Uterus (tissue), 4 donors: ENCODE data around the gene PLPP4. TPM values are rescaled to one million over a fixed set of nuclear protein-coding genes. Genes with fewer than 3 reads are reported as not detected.

Experiments used
- DNase-seq, 2 donors: peaks; one replicate each; pipeline ENCODE4 v3.0.0-alpha.2; 2019 to 2020
- H3K27ac ChIP-seq, 2 donors: fragments of 200-600 bp; sonication (generic); 1 replicate in 1 of 2; 2 replicates in 1 of 2; pipeline ENCODE4 v1.5.1; 2016 to 2018
- H3K27me3 ChIP-seq, 2 donors: fragments of 200-600 bp; sonication (generic); one replicate each; pipeline ENCODE4 v1.5.1; 2018 to 2019; ENCODE audit warnings: control low read depth in 1 of 2
- H3K36me3 ChIP-seq, 2 donors: fragments of 200-600 bp; sonication (generic); one replicate each; pipeline ENCODE4 v1.5.1; 2019; ENCODE audit warnings: control low read depth in 1 of 2
- H3K4me1 ChIP-seq, 2 donors: fragments of 200-600 bp; sonication (generic); one replicate each; pipeline ENCODE4 v1.5.1; 2018 to 2019; ENCODE audit warnings: control low read depth in 1 of 2
- H3K4me3 ChIP-seq, 2 donors: fragments of 200-600 bp; sonication (generic); 1 replicate in 1 of 2; 2 replicates in 1 of 2; pipeline ENCODE4 v1.5.1; 2018 to 2019; ENCODE audit warnings: mild to moderate bottlenecking in 1 of 2
- H3K9me3 ChIP-seq, 2 donors: fragments of 200-600 bp; sonication (generic); one replicate each; pipeline ENCODE4 v1.5.1; 2019; ENCODE audit warnings: control low read depth in 1 of 2
- CTCF ChIP-seq, 4 experiments: fragments of 200-600 bp in 2 of 4; fragments of 450-650 bp in 2 of 4; sonication (generic) in 2 of 4; IDR thresholded peaks; one replicate each; pipeline ENCODE4 v1.5.1; 2016 to 2019; ENCODE audit warnings: antibody characterized with exemption in 4 of 4, mild to moderate bottlenecking in 2 of 4, moderate library complexity in 1 of 4
- POLR2A ChIP-seq, 2 donors: fragments of 450-650 bp; IDR thresholded peaks; one replicate each; pipeline ENCODE4 v1.6.1; 2016; ENCODE audit warnings: antibody characterized with exemption in 2 of 2, mild to moderate bottlenecking in 1 of 2, moderate library complexity in 1 of 2
- intact Hi-C: fragments of 100-400 bp; cut with DNase I; formaldehyde crosslinking; loops from one replicate; pipeline ENCODE4 v1.15.1; 2023; ENCODE audit warnings: low total_unique reads
- total RNA-seq, 4 donors: library from RNA; depleted of rRNA in 3 of 4; stranded (reverse); fragments of >200 nt in 3 of 4; gene quantifications; one replicate each; pipeline versions ENCODE4 v1.1.0 to v1.2.4, GENCODE V29; 2014 to 2023
- donor health status: DM: yes; HTN: yes; CAD: no.

The PLPP4 gene
- total RNA-seq, 4 donors from 2014 or later: 0.55 TPM; not detected in 3

GRCh38 chr10:120607016-120607709 is 150.1 kb downstream of the PLPP4 start:
- Histone ChIP-seq H3K4me3 (no peak overlapping the region), H3K36me3 (no peaks in the 10 kb centered on the region), H3K27ac (no peak overlapping the region), H3K27me3 (no peaks in the 10 kb centered on the region), H3K9me3 (no peaks in the 10 kb centered on the region), H3K4me1 (no peaks in the 10 kb centered on the region)
- no peak for DNase-seq
- intact Hi-C loops: no loop called here
- no peak for TF ChIP-seq CTCF (IDR thresholded peaks at IDR 0.05)
- TF ChIP-seq POLR2A (IDR thresholded peaks at IDR 0.05): no peak

- H3K9me3 ChIP-seq: no peaks in the 10 kb centered on the region
- H3K27ac ChIP-seq: no peak overlapping the region
- no peaks in the 10 kb centered on the region for H3K36me3 ChIP-seq
- TF ChIP-seq POLR2A (IDR thresholded peaks at IDR 0.05) (no peak), CTCF (IDR thresholded peaks at IDR 0.05) (no peak)
- DNase-seq: no peak
- no peak overlapping the region for H3K4me3 ChIP-seq
- no peaks in the 10 kb centered on the region for H3K4me1 ChIP-seq
- H3K27me3 ChIP-seq: no peaks in the 10 kb centered on the region
- intact Hi-C loops: no loop called here
Observed at GRCh38 chr10:120607710-120608703, 151.0 kb downstream of the PLPP4 start.

GRCh38 chr10:120609006-120609405 is 152.0 kb downstream of the PLPP4 start:
- DNase-seq: no peak
- H3K4me3 ChIP-seq: no peak overlapping the region
- intact Hi-C loops: no loop called here
- no peaks in the 10 kb centered on the region for H3K36me3 ChIP-seq
- H3K4me1 ChIP-seq: no peaks in the 10 kb centered on the region
- H3K27ac ChIP-seq: no peak overlapping the region
- no peaks in the 10 kb centered on the region for H3K27me3 ChIP-seq
- TF ChIP-seq POLR2A (IDR thresholded peaks at IDR 0.05) (no peak), CTCF (IDR thresholded peaks at IDR 0.05) (no peak)
- H3K9me3 ChIP-seq: no peaks in the 10 kb centered on the region

GRCh38 chr10:120610791-120611190 is 153.8 kb downstream of the PLPP4 start:
- Histone ChIP-seq H3K36me3 (no peaks in the 10 kb centered on the region), H3K4me1 (no peaks in the 10 kb centered on the region), H3K9me3 (no peaks in the 10 kb centered on the region), H3K27ac (no peak overlapping the region), H3K27me3 (no peaks in the 10 kb centered on the region), H3K4me3 (no peak overlapping the region)
- no peak for DNase-seq
- intact Hi-C loops: no loop called here
- TF ChIP-seq POLR2A (IDR thresholded peaks at IDR 0.05): no peak

- intact Hi-C loops: no loop called here
- TF ChIP-seq POLR2A (IDR thresholded peaks at IDR 0.05) (no peak), CTCF (IDR thresholded peaks at IDR 0.05) (no peak)
- Histone ChIP-seq H3K4me1 (no peaks in the 10 kb centered on the region), H3K27me3 (no peaks in the 10 kb centered on the region), H3K36me3 (no peaks in the 10 kb centered on the region), H3K27ac (no peak overlapping the region), H3K9me3 (no peaks in the 10 kb centered on the region), H3K4me3 (no peak overlapping the region)
- no peak for DNase-seq
Observed at GRCh38 chr10:120612756-120613155, 155.7 kb downstream of the PLPP4 start.
